Measurements from ENCODE around the gene IL1R1. TPM values are rescaled to one million over a fixed set of nuclear protein-coding genes. Genes with fewer than 3 reads are reported as not detected.

IL1R1 gene
- total RNA-seq, 4 donors from 2014 or later = 20.0 to 157 (median 38.9) TPM

DNA sequence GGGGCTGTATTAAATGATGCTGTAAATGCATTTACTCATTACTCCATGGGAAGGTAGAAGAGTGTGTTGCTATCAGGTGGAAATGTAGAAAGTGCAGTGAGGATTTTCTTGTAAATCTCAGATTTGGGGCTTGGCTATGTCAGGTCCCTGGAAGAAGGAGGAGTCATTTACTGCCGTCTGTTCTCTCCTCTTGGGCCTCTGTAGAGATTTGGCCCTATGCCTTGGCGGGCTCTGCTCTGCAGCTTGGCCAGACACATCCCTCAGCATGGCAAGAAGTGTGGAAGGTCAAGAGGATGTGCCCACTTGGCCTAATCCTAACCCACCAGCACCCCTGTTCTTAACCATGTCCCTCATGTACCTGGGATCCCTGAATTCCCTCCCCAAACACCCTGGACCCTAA, 6.7 kb downstream of the IL1R1 start:
- DNase-seq = no peak
- H3K36me3 ChIP-seq = peaks cover 0 to 5% (median 0%) of the 10 kb centered on the region in 3 donors
- peaks cover 0 to 11% (median 2%) of the 10 kb centered on the region in 4 donors for H3K9me3 ChIP-seq
- TF ChIP-seq POLR2A (IDR thresholded peaks at IDR 0.05) = no peak
- TF ChIP-seq, protein P1, sequence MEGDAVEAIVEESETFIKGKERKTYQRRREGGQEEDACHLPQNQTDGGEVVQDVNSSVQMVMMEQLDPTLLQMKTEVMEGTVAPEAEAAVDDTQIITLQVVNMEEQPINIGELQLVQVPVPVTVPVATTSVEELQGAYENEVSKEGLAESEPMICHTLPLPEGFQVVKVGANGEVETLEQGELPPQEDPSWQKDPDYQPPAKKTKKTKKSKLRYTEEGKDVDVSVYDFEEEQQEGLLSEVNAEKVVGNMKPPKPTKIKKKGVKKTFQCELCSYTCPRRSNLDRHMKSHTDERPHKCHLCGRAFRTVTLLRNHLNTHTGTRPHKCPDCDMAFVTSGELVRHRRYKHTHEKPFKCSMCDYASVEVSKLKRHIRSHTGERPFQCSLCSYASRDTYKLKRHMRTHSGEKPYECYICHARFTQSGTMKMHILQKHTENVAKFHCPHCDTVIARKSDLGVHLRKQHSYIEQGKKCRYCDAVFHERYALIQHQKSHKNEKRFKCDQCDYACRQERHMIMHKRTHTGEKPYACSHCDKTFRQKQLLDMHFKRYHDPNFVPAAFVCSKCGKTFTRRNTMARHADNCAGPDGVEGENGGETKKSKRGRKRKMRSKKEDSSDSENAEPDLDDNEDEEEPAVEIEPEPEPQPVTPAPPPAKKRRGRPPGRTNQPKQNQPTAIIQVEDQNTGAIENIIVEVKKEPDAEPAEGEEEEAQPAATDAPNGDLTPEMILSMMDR (IDR thresholded peaks at IDR 0.05) = no peak
- peak overlapping the region in 2 of 4 donors; percentile 49 to 61 for H3K27ac ChIP-seq
- H3K4me3 ChIP-seq = no peak overlapping the region
- no peaks in the 10 kb centered on the region for H3K27me3 ChIP-seq
- no peaks in the 10 kb centered on the region for H3K4me1 ChIP-seq

GRCh38 chr2:102149644-102150455, 7.3 kb downstream of the IL1R1 start:
- no peak for DNase-seq
- Histone ChIP-seq H3K36me3 (peaks cover 0 to 5% (median 0%) of the 10 kb centered on the region in 3 donors), H3K4me3 (no peak overlapping the region), H3K9me3 (peaks cover 0 to 11% (median 2%) of the 10 kb centered on the region in 4 donors), H3K27ac (peak overlapping the region in 2 of 4 donors; percentile 49 to 61), H3K27me3 (no peaks in the 10 kb centered on the region), H3K4me1 (no peaks in the 10 kb centered on the region)
- TF ChIP-seq, protein P1 (IDR thresholded peaks at IDR 0.05) = no peak
- no peak for TF ChIP-seq POLR2A (IDR thresholded peaks at IDR 0.05)

DNA sequence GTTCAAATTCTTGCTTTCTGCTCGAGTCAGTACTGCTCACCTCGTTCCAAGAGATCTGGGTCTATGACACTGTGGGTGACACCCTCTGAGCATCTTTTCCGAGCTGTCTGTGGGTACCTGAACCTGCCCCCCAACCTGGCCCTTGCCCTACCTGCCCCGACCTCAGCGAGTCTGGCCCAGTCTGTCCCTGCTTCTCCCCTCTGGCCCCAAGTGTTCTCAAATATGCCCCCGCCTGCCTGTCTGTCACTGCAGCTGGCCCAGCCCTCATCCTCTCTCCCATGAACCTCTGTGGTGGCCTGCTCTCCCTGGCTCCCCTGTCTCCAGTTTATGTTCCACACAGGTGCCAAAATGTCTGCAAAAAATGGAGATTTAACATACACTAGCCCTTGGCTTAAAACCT, 11.8 kb downstream of the IL1R1 start:
- H3K4me1 ChIP-seq = no peaks in the 10 kb centered on the region
- H3K27me3 ChIP-seq = no peaks in the 10 kb centered on the region
- TF ChIP-seq POLR2A (IDR thresholded peaks at IDR 0.05) = no peak
- TF ChIP-seq, protein P1 (IDR thresholded peaks at IDR 0.05) = no peak
- H3K27ac ChIP-seq = peak overlapping the region in 2 of 4 donors; percentile 0 to 79
- no peak overlapping the region for H3K4me3 ChIP-seq
- no peaks in the 10 kb centered on the region for H3K9me3 ChIP-seq
- no peak for DNase-seq
- no peaks in the 10 kb centered on the region for H3K36me3 ChIP-seq

- Histone ChIP-seq H3K9me3 (no peaks in the 10 kb centered on the region), H3K27ac (peak overlapping the region; percentile 32 to 79 (median 43)), H3K4me1 (no peaks in the 10 kb centered on the region), H3K4me3 (no peak overlapping the region), H3K36me3 (no peaks in the 10 kb centered on the region), H3K27me3 (no peaks in the 10 kb centered on the region)
- no peak for TF ChIP-seq POLR2A (IDR thresholded peaks at IDR 0.05)
- TF ChIP-seq, protein P1 (IDR thresholded peaks at IDR 0.05) = no peak
- DNase-seq = no peak
These were observed 12.6 kb downstream of the IL1R1 start for GRCh38 chr2:102154946-102155702.

DNA sequence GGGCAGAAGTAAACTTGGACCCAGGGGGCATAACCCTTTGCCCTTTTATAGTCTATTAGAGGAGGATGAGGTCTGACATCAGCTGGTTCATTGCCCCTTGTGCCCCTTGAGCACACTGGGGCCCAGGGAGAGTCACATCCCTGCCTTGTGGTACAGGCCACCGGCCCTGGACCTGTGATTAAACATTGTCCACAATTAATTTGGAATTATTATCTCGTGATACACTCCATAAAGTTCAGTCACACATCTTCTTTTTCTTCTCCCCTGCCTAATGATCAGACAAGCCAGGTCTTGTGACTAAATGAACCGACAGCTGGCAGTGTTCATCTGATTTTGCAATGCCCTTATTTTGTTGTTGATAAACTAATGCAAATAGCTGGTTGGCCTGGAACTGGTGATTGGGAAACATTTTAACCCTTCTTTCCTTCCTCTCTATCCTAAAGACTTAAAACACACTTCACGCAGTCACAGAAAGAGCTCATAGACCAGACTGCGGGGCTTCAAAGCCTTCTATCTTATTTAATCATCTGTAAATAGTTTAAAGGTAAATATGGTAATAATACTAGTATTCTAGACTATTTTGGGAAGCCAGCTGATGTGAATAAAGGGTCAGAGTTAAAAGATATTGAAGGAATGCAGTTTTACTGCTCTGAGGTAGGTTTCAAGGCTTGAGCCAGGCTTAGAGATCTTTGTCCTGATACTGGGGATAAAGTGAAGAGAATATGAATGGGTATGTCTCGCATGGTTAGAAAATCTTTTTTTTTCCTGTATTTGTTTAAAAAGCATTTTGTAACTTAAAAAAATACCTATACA, 13.4 kb downstream of the IL1R1 start:
- DNase-seq = no peak
- Histone ChIP-seq H3K4me3 (no peak overlapping the region), H3K27ac (peak overlapping the region; percentile 32 to 79 (median 43)), H3K4me1 (no peaks in the 10 kb centered on the region), H3K27me3 (no peaks in the 10 kb centered on the region), H3K9me3 (no peaks in the 10 kb centered on the region), H3K36me3 (no peaks in the 10 kb centered on the region)
- TF ChIP-seq, protein P1 (IDR thresholded peaks at IDR 0.05) = no peak
- no peak for TF ChIP-seq POLR2A (IDR thresholded peaks at IDR 0.05)
